ENCODE results near the gene SELENOV. TPM values are rescaled to one million over a fixed set of nuclear protein-coding genes. Genes with fewer than 3 reads are reported as not detected.

SELENOV gene
- polyA plus RNA-seq, 4 donors, result 0.32 TPM; not detected in 3

GRCh38 chr19:39518458-39518857 lies 3.5 kb downstream of the SELENOV start:
- Histone ChIP-seq H3K4me3 (ENCODE audit: low read depth in 1 of 3, low read length in 3 of 3) (no peak overlapping the region), H3K27ac (ENCODE audit: low read depth in 1 of 3, low read length in 2 of 3) (no peak overlapping the region), H3K9me3 (ENCODE audit: control insufficient read depth in 2 of 2, insufficient read depth in 1 of 2, low read depth in 1 of 2, low read length in 1 of 2) (no peaks in the 10 kb centered on the region), H3K4me1 (ENCODE audit: control insufficient read depth in 3 of 3, insufficient read depth in 2 of 3, low read depth in 1 of 3, low read length in 2 of 3) (peaks cover 0 to 5% (median 2%) of the 10 kb centered on the region in 3 donors), H3K36me3 (ENCODE audit: control insufficient read depth in 3 of 3, insufficient read depth in 2 of 3, low read depth in 1 of 3, low read length in 3 of 3) (no peaks in the 10 kb centered on the region), H3K27me3 (ENCODE audit: control insufficient read depth in 3 of 3, insufficient read depth in 3 of 3, low read length in 3 of 3) (peaks cover 7 to 46% (median 33%) of the 10 kb centered on the region in 3 donors)
- DNase-seq, result no peak
- FAIRE-seq, result no peak
- 62 to 69% (median 66%) methylated on average over 5 of the region's 5 CpGs for WGBS, 3 donors

GRCh38 chr19:39518975-39519374 lies 4.0 kb downstream of the SELENOV start:
- Histone ChIP-seq H3K27me3 (ENCODE audit: control insufficient read depth in 3 of 3, insufficient read depth in 3 of 3, low read length in 3 of 3) (peaks cover 3 to 40% (median 28%) of the 10 kb centered on the region in 3 donors), H3K4me3 (ENCODE audit: low read depth in 1 of 3, low read length in 3 of 3) (no peak overlapping the region), H3K27ac (ENCODE audit: low read depth in 1 of 3, low read length in 2 of 3) (no peak overlapping the region), H3K9me3 (ENCODE audit: control insufficient read depth in 2 of 2, insufficient read depth in 1 of 2, low read depth in 1 of 2, low read length in 1 of 2) (no peaks in the 10 kb centered on the region), H3K36me3 (ENCODE audit: control insufficient read depth in 3 of 3, insufficient read depth in 2 of 3, low read depth in 1 of 3, low read length in 3 of 3) (no peaks in the 10 kb centered on the region), H3K4me1 (ENCODE audit: control insufficient read depth in 3 of 3, insufficient read depth in 2 of 3, low read depth in 1 of 3, low read length in 2 of 3) (peaks cover 0 to 5% (median 2%) of the 10 kb centered on the region in 3 donors)
- FAIRE-seq, result no peak
- DNase-seq, result no peak
- 24 to 59% (median 49%) methylated on average over 9 of the region's 9 CpGs for WGBS, 3 donors

- Histone ChIP-seq H3K4me3 (ENCODE audit: low read depth in 1 of 3, low read length in 3 of 3) (no peak overlapping the region), H3K4me1 (ENCODE audit: control insufficient read depth in 3 of 3, insufficient read depth in 2 of 3, low read depth in 1 of 3, low read length in 2 of 3) (peaks cover 0 to 3% (median 0%) of the 10 kb centered on the region in 3 donors), H3K9me3 (ENCODE audit: control insufficient read depth in 2 of 2, insufficient read depth in 1 of 2, low read depth in 1 of 2, low read length in 1 of 2) (no peaks in the 10 kb centered on the region), H3K27ac (ENCODE audit: low read depth in 1 of 3, low read length in 2 of 3) (no peak overlapping the region), H3K36me3 (ENCODE audit: control insufficient read depth in 3 of 3, insufficient read depth in 2 of 3, low read depth in 1 of 3, low read length in 3 of 3) (no peaks in the 10 kb centered on the region), H3K27me3 (ENCODE audit: control insufficient read depth in 3 of 3, insufficient read depth in 3 of 3, low read length in 3 of 3) (peaks cover 0 to 22% (median 11%) of the 10 kb centered on the region in 3 donors)
- DNase-seq (no peak), FAIRE-seq (no peak)
- 73 to 84% (median 84%) methylated on average over 8 of the region's 8 CpGs for WGBS, 3 donors
Measured at GRCh38 chr19:39520541-39521484, 5.9 kb downstream of the SELENOV start.

GRCh38 chr19:39524495-39524894 lies 9.6 kb downstream of the SELENOV start:
- FAIRE-seq (no peak), DNase-seq (peak; percentile 80 to 91)
- no peaks in the 10 kb centered on the region for H3K27me3 ChIP-seq (ENCODE audit: control insufficient read depth in 3 of 3, insufficient read depth in 3 of 3, low read length in 3 of 3)
- peaks cover 0 to 3% (median 0%) of the 10 kb centered on the region in 3 donors for H3K4me1 ChIP-seq (ENCODE audit: control insufficient read depth in 3 of 3, insufficient read depth in 2 of 3, low read depth in 1 of 3, low read length in 2 of 3)
- H3K9me3 ChIP-seq (ENCODE audit: control insufficient read depth in 2 of 2, insufficient read depth in 1 of 2, low read depth in 1 of 2, low read length in 1 of 2), result no peaks in the 10 kb centered on the region
- 13 to 63% (median 40%) methylated on average over 8 of the region's 8 CpGs for WGBS, 3 donors
- no peak overlapping the region for H3K27ac ChIP-seq (ENCODE audit: low read depth in 1 of 3, low read length in 2 of 3)
- H3K36me3 ChIP-seq (ENCODE audit: control insufficient read depth in 3 of 3, insufficient read depth in 2 of 3, low read depth in 1 of 3, low read length in 3 of 3), result no peaks in the 10 kb centered on the region
- H3K4me3 ChIP-seq (ENCODE audit: low read depth in 1 of 3, low read length in 3 of 3), result no peak overlapping the region

- no peak for FAIRE-seq
- Histone ChIP-seq H3K4me1 (ENCODE audit: control insufficient read depth in 3 of 3, insufficient read depth in 2 of 3, low read depth in 1 of 3, low read length in 2 of 3) (peaks cover 0 to 3% (median 0%) of the 10 kb centered on the region in 3 donors), H3K27ac (ENCODE audit: low read depth in 1 of 3, low read length in 2 of 3) (no peak overlapping the region), H3K36me3 (ENCODE audit: control insufficient read depth in 3 of 3, insufficient read depth in 2 of 3, low read depth in 1 of 3, low read length in 3 of 3) (no peaks in the 10 kb centered on the region), H3K9me3 (ENCODE audit: control insufficient read depth in 2 of 2, insufficient read depth in 1 of 2, low read depth in 1 of 2, low read length in 1 of 2) (no peaks in the 10 kb centered on the region), H3K27me3 (ENCODE audit: control insufficient read depth in 3 of 3, insufficient read depth in 3 of 3, low read length in 3 of 3) (no peaks in the 10 kb centered on the region), H3K4me3 (ENCODE audit: low read depth in 1 of 3, low read length in 3 of 3) (no peak overlapping the region)
- peak in 1 of 2 donors; percentile 32 for DNase-seq
- WGBS, 3 donors, result 48 to 76% (median 51%) methylated on average over 3 of the region's 3 CpGs
Measured at GRCh38 chr19:39525205-39525604, 10.3 kb downstream of the SELENOV start.

- H3K27me3 ChIP-seq (ENCODE audit: control insufficient read depth in 3 of 3, insufficient read depth in 3 of 3, low read length in 3 of 3), result peaks cover 0 to 2% (median 0%) of the 10 kb centered on the region in 3 donors
- 39 to 55% (median 49%) methylated on average over 14 of the region's 14 CpGs for WGBS, 3 donors
- FAIRE-seq (no peak), DNase-seq (no peak)
- H3K9me3 ChIP-seq (ENCODE audit: control insufficient read depth in 2 of 2, insufficient read depth in 1 of 2, low read depth in 1 of 2, low read length in 1 of 2), result no peaks in the 10 kb centered on the region
- peak overlapping the region in 2 of 3 donors; percentile 75 to 76 for H3K27ac ChIP-seq (ENCODE audit: low read depth in 1 of 3, low read length in 2 of 3)
- H3K36me3 ChIP-seq (ENCODE audit: control insufficient read depth in 3 of 3, insufficient read depth in 2 of 3, low read depth in 1 of 3, low read length in 3 of 3), result no peaks in the 10 kb centered on the region
- peak overlapping the region in 2 of 3 donors; percentile 70 to 78 for H3K4me3 ChIP-seq (ENCODE audit: low read depth in 1 of 3, low read length in 3 of 3)
- H3K4me1 ChIP-seq (ENCODE audit: control insufficient read depth in 3 of 3, insufficient read depth in 2 of 3, low read depth in 1 of 3, low read length in 2 of 3), result peaks cover 0 to 4% (median 2%) of the 10 kb centered on the region in 3 donors
Measured at GRCh38 chr19:39531834-39532232, 16.9 kb downstream of the SELENOV start.

GRCh38 chr19:39532233-39533002 lies 17.5 kb downstream of the SELENOV start, which contains the start of gene EID2B:
Gene EID2B (minus strand): TSS chr19:39532852. CDS start chr19:39532802, 50 bp downstream.
- Histone ChIP-seq H3K4me1 (ENCODE audit: control insufficient read depth in 3 of 3, insufficient read depth in 2 of 3, low read depth in 1 of 3, low read length in 2 of 3) (peaks cover 0 to 4% (median 2%) of the 10 kb centered on the region in 3 donors), H3K36me3 (ENCODE audit: control insufficient read depth in 3 of 3, insufficient read depth in 2 of 3, low read depth in 1 of 3, low read length in 3 of 3) (no peaks in the 10 kb centered on the region), H3K27ac (ENCODE audit: low read depth in 1 of 3, low read length in 2 of 3) (peak within 1 kb of the TSS; percentile 14 to 76 (median 75)), H3K4me3 (ENCODE audit: low read depth in 1 of 3, low read length in 3 of 3) (peak within 1 kb of the TSS; percentile 70 to 78 (median 73)), H3K9me3 (ENCODE audit: control insufficient read depth in 2 of 2, insufficient read depth in 1 of 2, low read depth in 1 of 2, low read length in 1 of 2) (no peaks in the 10 kb centered on the region), H3K27me3 (ENCODE audit: control insufficient read depth in 3 of 3, insufficient read depth in 3 of 3, low read length in 3 of 3) (peaks cover 0 to 2% (median 0%) of the 10 kb centered on the region in 3 donors)
- FAIRE-seq, result no peak
- DNase-seq, result peak; percentile 96 to 97
- 0% methylated on average over 65 of the region's 65 CpGs for WGBS, 3 donors

GRCh38 chr19:39533003-39533512 lies 18.1 kb downstream of the SELENOV start:
- no peak for FAIRE-seq
- Histone ChIP-seq H3K9me3 (ENCODE audit: control insufficient read depth in 2 of 2, insufficient read depth in 1 of 2, low read depth in 1 of 2, low read length in 1 of 2) (no peaks in the 10 kb centered on the region), H3K4me3 (ENCODE audit: low read depth in 1 of 3, low read length in 3 of 3) (peak overlapping the region in 1 of 3 donors; percentile 70), H3K27ac (ENCODE audit: low read depth in 1 of 3, low read length in 2 of 3) (no peak overlapping the region), H3K36me3 (ENCODE audit: control insufficient read depth in 3 of 3, insufficient read depth in 2 of 3, low read depth in 1 of 3, low read length in 3 of 3) (no peaks in the 10 kb centered on the region), H3K27me3 (ENCODE audit: control insufficient read depth in 3 of 3, insufficient read depth in 3 of 3, low read length in 3 of 3) (peaks cover 0 to 2% (median 0%) of the 10 kb centered on the region in 3 donors), H3K4me1 (ENCODE audit: control insufficient read depth in 3 of 3, insufficient read depth in 2 of 3, low read depth in 1 of 3, low read length in 2 of 3) (peaks cover 0 to 4% (median 2%) of the 10 kb centered on the region in 3 donors)
- no peak for DNase-seq
- WGBS, 3 donors, result 18 to 23% (median 19%) methylated on average over 12 of the region's 12 CpGs

Measured in small intestine (tissue), 7 donors.